GM20000 (cell line): ENCODE measurements around the gene MAP2K2.
A peak's percentile ranks its signal among the peaks of the same experiment; 100 is the strongest.

Experiments
- DNase-seq: peaks from one replicate; pipeline ENCODE4 v3.0.0; 2012; ENCODE audit warnings: low spot score
- CTCF ChIP-seq: IDR thresholded peaks from 2 replicates; pipeline ENCODE4 v1.5.1; 2012; ENCODE audit warnings: mild to moderate bottlenecking, control low read depth; ENCODE audit errors: extremely low read depth, missing control alignments

The MAP2K2 gene

GRCh38 chr19:4077800-4078684 is 45.9 kb downstream of the MAP2K2 start:
- DNase-seq: peak; percentile 82
- TF ChIP-seq CTCF: no peak

- DNase-seq: no peak
- TF ChIP-seq CTCF: no peak
Measured at GRCh38 chr19:4077007-4077374, 46.9 kb downstream of the MAP2K2 start.

GRCh38 chr19:4075373-4075772 is 48.5 kb downstream of the MAP2K2 start:
- TF ChIP-seq CTCF: no peak
- DNase-seq: no peak

- no peak for DNase-seq
- no peak for TF ChIP-seq CTCF
Measured at GRCh38 chr19:4071610-4072009, 52.3 kb downstream of the MAP2K2 start.

GRCh38 chr19:4069331-4069959 is 54.5 kb downstream of the MAP2K2 start:
- no peak for TF ChIP-seq CTCF
- DNase-seq: no peak

- no peak for TF ChIP-seq CTCF
- peak; percentile 17 for DNase-seq
Measured at GRCh38 chr19:4068047-4068966, 55.6 kb downstream of the MAP2K2 start.
